HG03108 (cell line): ENCODE results near the gene PARD6B.
"Not testable (repeated sequence)": the region's sequence is repeated elsewhere in the genome, so short reads cannot be mapped to it uniquely, and the experiment has no call there.

Source experiments
- ATAC-seq: cut with Tn5 transposase; IDR thresholded peaks from one replicate; pipeline ENCODE4 v1.9.1; 2021; ENCODE audit warnings: moderate library complexity; ENCODE audit not compliant: unreplicated experiment

PARD6B gene

GRCh38 chr20:50701041-50701963 lies 30.1 kb upstream of the PARD6B start:
- no peak for ATAC-seq

GRCh38 chr20:50703651-50704438 lies 27.5 kb upstream of the PARD6B start:
- not testable (repeated sequence) for ATAC-seq

- ATAC-seq, result no peak
Measured at GRCh38 chr20:50704514-50704913, 26.9 kb upstream of the PARD6B start.

- ATAC-seq, result no peak
Measured at GRCh38 chr20:50704971-50705370, 26.4 kb upstream of the PARD6B start.

GRCh38 chr20:50708845-50709635 lies 22.3 kb upstream of the PARD6B start:
- ATAC-seq, result no peak

- no peak for ATAC-seq
Measured at GRCh38 chr20:50709636-50709973, 21.8 kb upstream of the PARD6B start.

GRCh38 chr20:50710492-50711063 lies 20.8 kb upstream of the PARD6B start:
- ATAC-seq, result no peak

- no peak for ATAC-seq
Measured at GRCh38 chr20:50711113-50711825, 20.1 kb upstream of the PARD6B start.

- ATAC-seq, result no peak
Measured at GRCh38 chr20:50712771-50713656, 18.4 kb upstream of the PARD6B start.

- no peak for ATAC-seq
Measured at GRCh38 chr20:50713657-50714101, 17.7 kb upstream of the PARD6B start.

- ATAC-seq, result not testable (repeated sequence)
Measured at GRCh38 chr20:50714426-50714825, 17.0 kb upstream of the PARD6B start.

GRCh38 chr20:50715694-50716093 lies 15.7 kb upstream of the PARD6B start:
- ATAC-seq, result no peak

GRCh38 chr20:50716518-50716917 lies 14.9 kb upstream of the PARD6B start:
- no peak for ATAC-seq

- ATAC-seq, result no peak
Measured at GRCh38 chr20:50717312-50717711, 14.1 kb upstream of the PARD6B start.

GRCh38 chr20:50717974-50718761 lies 13.2 kb upstream of the PARD6B start:
- no peak for ATAC-seq

- ATAC-seq, result no peak
Measured at GRCh38 chr20:50719328-50719727, 12.1 kb upstream of the PARD6B start.

- no peak for ATAC-seq
Measured at GRCh38 chr20:50720026-50720425, 11.4 kb upstream of the PARD6B start.

GRCh38 chr20:50720582-50720981 lies 10.8 kb upstream of the PARD6B start:
- ATAC-seq, result no peak
